ENCODE measurements around the gene PHTF1.
A peak's percentile ranks its signal among the peaks of the same experiment; 100 is the strongest.

PHTF1 gene

GRCh38 chr1:113662101-113662500, 97.2 kb downstream of the PHTF1 start:
- no peak for DNase-seq

GRCh38 chr1:113660088-113660487, 99.2 kb downstream of the PHTF1 start:
- no peak for DNase-seq

GRCh38 chr1:113659556-113659955, 99.7 kb downstream of the PHTF1 start:
- DNase-seq, result no peak

- peak; percentile 69 for DNase-seq
Measured at GRCh38 chr1:113659035-113659434, 100.3 kb downstream of the PHTF1 start.

GRCh38 chr1:113657556-113658063, 101.7 kb downstream of the PHTF1 start:
- DNase-seq, result no peak

GRCh38 chr1:113657126-113657525, 102.2 kb downstream of the PHTF1 start:
- no peak for DNase-seq

GRCh38 chr1:113654883-113655282, 104.4 kb downstream of the PHTF1 start:
- DNase-seq, result no peak

- DNase-seq, result no peak
Measured at GRCh38 chr1:113653741-113654140, 105.5 kb downstream of the PHTF1 start.

GRCh38 chr1:113652771-113653170, 106.5 kb downstream of the PHTF1 start:
- no peak for DNase-seq

- no peak for DNase-seq
Measured at GRCh38 chr1:113648478-113648877, 110.8 kb downstream of the PHTF1 start.

- DNase-seq, result no peak
Measured at GRCh38 chr1:113647164-113647563, 112.1 kb downstream of the PHTF1 start.

Data from OCI-M1 (cell line).